Neural cell (in vitro differentiated cells): ENCODE results near the gene EIF2AK2. TPM values are rescaled to one million over a fixed set of nuclear protein-coding genes. Genes with fewer than 3 reads are reported as not detected.

Experiments used
- H2AFZ ChIP-seq: fragments of 200-600, 300-800 bp; sonication (generic), shearing (Covaris generic); 2 replicates; pipeline ENCODE4 v1.6.0; 2014; ENCODE audit warnings: low read depth, mild to moderate bottlenecking, antibody characterized with exemption, low read length, moderate library complexity
- H3F3A ChIP-seq: fragments of 200-600 bp; shearing (Covaris generic); 2 replicates; pipeline ENCODE4 v1.6.1; 2016; ENCODE audit warnings: mild to moderate bottlenecking, moderate library complexity, mixed read lengths, antibody characterized with exemption, low read length; ENCODE audit not compliant: insufficient read depth, poor library complexity, severe bottlenecking
- H3K27ac ChIP-seq: fragments of 200-600, 300-800 bp; sonication (generic), shearing (Covaris generic); 2 replicates; pipeline ENCODE4 v1.5.1; 2014; ENCODE audit warnings: mild to moderate bottlenecking, low read length, moderate library complexity
- H3K27me3 ChIP-seq: fragments of 300-800, 200-600 bp; sonication (generic), shearing (Covaris generic); 2 replicates; pipeline ENCODE4 v1.6.0; 2014; ENCODE audit warnings: mild to moderate bottlenecking, low read depth, low read length, moderate library complexity; ENCODE audit not compliant: insufficient read depth
- H3K36me3 ChIP-seq: fragments of 300-800, 200-600 bp; sonication (generic), shearing (Covaris generic); 2 replicates; pipeline ENCODE4 v1.5.1; 2014; ENCODE audit warnings: mild to moderate bottlenecking, antibody characterized with exemption, low read length, moderate library complexity; ENCODE audit not compliant: insufficient read depth
- H3K4me2 ChIP-seq: fragments of 300-800, 200-600 bp; sonication (generic), shearing (Covaris generic); 2 replicates; pipeline ENCODE4 v1.6.0; 2014; ENCODE audit warnings: mild to moderate bottlenecking, low read length
- H3K4me3 ChIP-seq: fragments of 300-800, 200-600 bp; sonication (generic), shearing (Covaris generic); 2 replicates; pipeline ENCODE4 v1.5.1; 2014; ENCODE audit warnings: mild to moderate bottlenecking, low read length, moderate library complexity
- H3K79me2 ChIP-seq: fragments of 200-600 bp; shearing (Covaris generic); replicated peaks from 2 replicates; pipeline ENCODE4 v1.6.0; 2014; ENCODE audit warnings: mild to moderate bottlenecking, low read length, moderate library complexity; ENCODE audit not compliant: insufficient read depth
- H3K9ac ChIP-seq: fragments of 300-800, 200-600 bp; sonication (generic), shearing (Covaris generic); 2 replicates; pipeline ENCODE4 v1.6.1; 2016; ENCODE audit warnings: mild to moderate bottlenecking, low read length, mixed read lengths
- H3K9me2 ChIP-seq: fragments of 200-600 bp; shearing (Covaris generic); 2 replicates; pipeline ENCODE4 v1.6.1; 2016; ENCODE audit warnings: mild to moderate bottlenecking, low read length, mixed read lengths; ENCODE audit not compliant: insufficient read depth
- H3K9me3 ChIP-seq: fragments of 200-600, 300-800 bp; sonication (generic), shearing (Covaris generic); 2 replicates; pipeline ENCODE4 v1.6.1; 2016; ENCODE audit warnings: mild to moderate bottlenecking, mixed run types, low read length, moderate library complexity, mixed read lengths
- H4K20me1 ChIP-seq: fragments of 200-600 bp; shearing (Covaris generic); 2 replicates; pipeline ENCODE4 v1.6.1; 2016; ENCODE audit warnings: mild to moderate bottlenecking, mixed run types; ENCODE audit not compliant: insufficient read depth
- CTCF ChIP-seq: fragments of 450-650 bp; IDR thresholded peaks from 2 replicates; pipeline ENCODE4 v1.5.1; 2014; ENCODE audit warnings: antibody characterized with exemption, mild to moderate bottlenecking, moderate library complexity; ENCODE audit not compliant: poor library complexity, severe bottlenecking
- EP300 ChIP-seq: fragments of 450-650 bp; conservative IDR thresholded peaks from 2 replicates; pipeline ENCODE4 v1.6.1; 2014; ENCODE audit warnings: antibody characterized with exemption, mild to moderate bottlenecking, moderate library complexity; ENCODE audit not compliant: poor library complexity, severe bottlenecking
- EZH2 ChIP-seq: fragments of 200-600, 300-800 bp; shearing (Covaris generic), sonication (generic); IDR thresholded peaks from 2 replicates; pipeline ENCODE4 v1.6.1; 2014; ENCODE audit warnings: antibody characterized with exemption, low read length, borderline replicate concordance, mild to moderate bottlenecking; ENCODE audit not compliant: insufficient read depth, poor library complexity, severe bottlenecking
- MXI1 ChIP-seq: fragments of 450-650 bp; conservative IDR thresholded peaks from 2 replicates; pipeline ENCODE4 v1.6.1; 2014; ENCODE audit warnings: antibody characterized with exemption, mild to moderate bottlenecking; ENCODE audit not compliant: poor library complexity, severe bottlenecking
- POLR2AphosphoS5 ChIP-seq: IDR thresholded peaks from 2 replicates; pipeline ENCODE4 v1.6.1; 2012
- RAD21 ChIP-seq: fragments of 450-650 bp; conservative IDR thresholded peaks from 2 replicates; pipeline ENCODE4 v1.6.1; 2014; ENCODE audit warnings: antibody characterized with exemption, mild to moderate bottlenecking, moderate library complexity
- REST ChIP-seq: IDR thresholded peaks from 2 replicates; pipeline ENCODE4 v1.6.1; 2012; ENCODE audit warnings: borderline replicate concordance
- SMC3 ChIP-seq: fragments of 450-650 bp; conservative IDR thresholded peaks from 2 replicates; pipeline ENCODE4 v1.6.1; 2014; ENCODE audit warnings: antibody characterized with exemption, mild to moderate bottlenecking, moderate library complexity; ENCODE audit not compliant: poor library complexity
- TAF1 ChIP-seq: IDR thresholded peaks from 2 replicates; pipeline ENCODE4 v1.6.1; 2012; ENCODE audit warnings: low read depth
- polyA plus RNA-seq: library from polyadenylated mRNA; depleted of rRNA; stranded (reverse); fragments of >200 nt; gene quantifications from 2 replicates; pipeline ENCODE4 v1.2.3, GENCODE V29; 2014

EIF2AK2 gene
- polyA plus RNA-seq, 1 donor from 2014 or later = 2.5 TPM

GRCh38 chr2:37096568-37096967 is 60.2 kb downstream of the EIF2AK2 start:
- Histone ChIP-seq H3K4me3 (no peak overlapping the region), H3K9me2 (no peaks in the 10 kb centered on the region), H3K9me3 (no peaks in the 10 kb centered on the region), H4K20me1 (no peaks in the 10 kb centered on the region), H3K9ac (no peak overlapping the region), H3K27ac (no peak overlapping the region), H3K79me2 (no peaks in the 10 kb centered on the region), H2AFZ (no peak overlapping the region), H3K27me3 (no peaks in the 10 kb centered on the region), H3K4me2 (no peak overlapping the region), H3K36me3 (peaks cover 11% of the 10 kb centered on the region), H3F3A (no peaks in the 10 kb centered on the region)
- TF ChIP-seq MXI1 (no peak), EZH2 (no peak), RAD21 (no peak), SMC3 (no peak), POLR2AphosphoS5 (no peak), TAF1 (no peak), EP300 (no peak), REST (no peak), CTCF (no peak)

- peaks cover 11% of the 10 kb centered on the region for H3K36me3 ChIP-seq
Observed at GRCh38 chr2:37091873-37092272, 64.9 kb downstream of the EIF2AK2 start.

More at GRCh38 chr2:37091873-37092272, 64.9 kb downstream of the EIF2AK2 start:
- no peak overlapping the region for H2AFZ ChIP-seq
- no peaks in the 10 kb centered on the region for H3K9me2 ChIP-seq
- no peak overlapping the region for H3K9ac ChIP-seq
- H3K27ac ChIP-seq = no peak overlapping the region
- no peaks in the 10 kb centered on the region for H3K27me3 ChIP-seq
- no peaks in the 10 kb centered on the region for H4K20me1 ChIP-seq
- no peak for TF ChIP-seq REST
- no peak for TF ChIP-seq EZH2
- TF ChIP-seq MXI1 = no peak
- no peak for TF ChIP-seq EP300
- TF ChIP-seq RAD21 = no peak
- no peak for TF ChIP-seq CTCF
- no peak for TF ChIP-seq SMC3
- no peak for TF ChIP-seq TAF1
- no peak for TF ChIP-seq POLR2AphosphoS5
- no peaks in the 10 kb centered on the region for H3K9me3 ChIP-seq
- no peaks in the 10 kb centered on the region for H3K79me2 ChIP-seq
- no peak overlapping the region for H3K4me2 ChIP-seq
- H3F3A ChIP-seq = no peaks in the 10 kb centered on the region
- H3K4me3 ChIP-seq = no peak overlapping the region
